HepG2 (cell line): ENCODE measurements around the gene TBC1D5. TPM values are rescaled to one million over a fixed set of nuclear protein-coding genes. Genes with fewer than 3 reads are reported as not detected.

Experiments used
- ATAC-seq: fragments of 200-7000 bp; cut with Tn5 transposase; 3 replicates; pipeline ENCODE4 v1.9.1; 2020; ENCODE audit warnings: mild to moderate bottlenecking, moderate library complexity
- BruUV-seq: library from RNA; stranded (reverse); fragments of 400-500 nt; replicated peaks from 2 replicates; lab custom pipeline; 2021; lab: Mats Ljungman, UMichigan
- CTCF ChIA-PET: fragments of 300-600 bp; formaldehyde crosslinking; extraction: SDS; loops from one replicate; lab custom pipeline; 2021; ENCODE audit warnings: low total read pairs, inconsistent platforms, low intra/inter-chr PET ratio; lab: Yijun Ruan, JAX
- POLR2A ChIA-PET: fragments of 350-600 bp; sonication (Branson Sonifier 250); formaldehyde crosslinking; loops from one replicate; lab custom pipeline; 2020; ENCODE audit warnings: antibody characterized with exemption, inconsistent platforms; lab: Yijun Ruan, JAX
- DNase-seq: peaks from one replicate; pipeline ENCODE4 v3.0.0-alpha.2; 2015; ENCODE audit warnings: low spot score
- FAIRE-seq: peaks from 3 replicates; lab custom pipeline; 2011; peaks lifted over from hg19 to GRCh38; lab: Jason Lieb, UNC
- H2AFZ ChIP-seq: one replicate; pipeline ENCODE4 v1.6.1; 2011; ENCODE audit warnings: low read length, inconsistent platforms
- H3K27ac ChIP-seq: fragments of 300-600 bp; 3 replicates; pipeline ENCODE4 v1.8.0; 2011; ENCODE audit warnings: mixed run types, mild to moderate bottlenecking, mixed read lengths, low read length, inconsistent platforms; ENCODE audit not compliant: insufficient read depth; ENCODE audit errors: extremely low read length
- H3K27me3 ChIP-seq, 2 experiments: fragments of 200-600 bp in 1 of 2; 2 replicates in 1 of 2; 3 replicates in 1 of 2; pipeline versions ENCODE4 v1.6.0 to v1.8.0; 2011; ENCODE audit warnings: low read length in 2 of 2, mild to moderate bottlenecking in 2 of 2, moderate library complexity in 2 of 2, inconsistent platforms in 1 of 2; ENCODE audit not compliant: insufficient read depth in 2 of 2, control insufficient read depth in 1 of 2
- H3K36me3 ChIP-seq, 2 experiments: fragments of 200-600 bp in 1 of 2; replicated peaks in 1 of 2; 2 replicates in 1 of 2; 3 replicates in 1 of 2; pipeline versions ENCODE4 v1.5.1 to v1.8.0; 2011; ENCODE audit warnings: low read length in 2 of 2, inconsistent platforms in 1 of 2; ENCODE audit not compliant: insufficient read depth in 2 of 2, control insufficient read depth in 1 of 2
- H3K4me1 ChIP-seq: 2 replicates; pipeline ENCODE4 v1.5.1; 2012; ENCODE audit warnings: low read length, inconsistent platforms; ENCODE audit not compliant: insufficient read depth
- H3K4me2 ChIP-seq: 2 replicates; pipeline ENCODE4 v1.6.0; 2011; ENCODE audit warnings: low read depth, low read length, inconsistent platforms
- H3K4me3 ChIP-seq, 3 experiments: fragments of 200-600 bp in 1 of 3; sonication (generic), shearing (Covaris generic) in 1 of 3; replicated peaks in 1 of 3; 2 replicates each; pipeline ENCODE4 v1.5.1; 2011 to 2016; ENCODE audit warnings: low read length in 3 of 3, inconsistent platforms in 2 of 3, low read depth in 2 of 3, mild to moderate bottlenecking in 2 of 3, control low read depth in 1 of 3, mixed read lengths in 1 of 3; ENCODE audit not compliant: insufficient read depth in 1 of 3
- H3K79me2 ChIP-seq: one replicate; pipeline ENCODE4 v1.6.1; 2011; ENCODE audit warnings: low read length, inconsistent platforms; ENCODE audit not compliant: insufficient read depth
- H3K9ac ChIP-seq: 2 replicates; pipeline ENCODE4 v1.6.0; 2011; ENCODE audit warnings: mild to moderate bottlenecking, low read depth, low read length, inconsistent platforms; ENCODE audit not compliant: insufficient read depth
- H3K9me3 ChIP-seq: 2 replicates; pipeline ENCODE4 v1.5.1; 2012; ENCODE audit warnings: mild to moderate bottlenecking, low read length
- H4K20me1 ChIP-seq: 2 replicates; pipeline ENCODE4 v1.6.0; 2011; ENCODE audit warnings: inconsistent platforms, mild to moderate bottlenecking, low read length, moderate library complexity; ENCODE audit not compliant: insufficient read depth
- CBFB ChIP-seq: sonication (generic); formaldehyde crosslinking; IDR thresholded peaks from 2 replicates; pipeline ENCODE4 v1.4.0; 2020; ENCODE audit warnings: missing genetic modification reagents
- DNMT3B ChIP-seq: conservative IDR thresholded peaks from 2 replicates; pipeline ENCODE4 v1.6.1; 2016; ENCODE audit warnings: missing biosample characterization, control low read depth
- HOXA3 ChIP-seq: sonication (generic); formaldehyde crosslinking; IDR thresholded peaks from 2 replicates; pipeline ENCODE4 v1.5.0; 2020; ENCODE audit warnings: missing genetic modification reagents
- ZNF343 ChIP-seq: sonication (generic); formaldehyde crosslinking; IDR thresholded peaks from 2 replicates; pipeline ENCODE4 v1.4.0; 2020; ENCODE audit warnings: mild to moderate bottlenecking, missing genetic modification reagents
- ZNF546 ChIP-seq: sonication (generic); formaldehyde crosslinking; conservative IDR thresholded peaks from 2 replicates; pipeline ENCODE4 v1.8.1; 2023; ENCODE audit warnings: mild to moderate bottlenecking, missing genetic modification reagents
- ZNF674 ChIP-seq: sonication (generic); formaldehyde crosslinking; IDR thresholded peaks from 2 replicates; pipeline ENCODE4 v1.5.0; 2020; ENCODE audit warnings: low read depth, mild to moderate bottlenecking, missing genetic modification reagents
- ZNF720 ChIP-seq: sonication (generic); formaldehyde crosslinking; IDR thresholded peaks from 2 replicates; pipeline ENCODE4 v1.4.0; 2020; ENCODE audit warnings: missing genetic modification reagents
- WGBS: methylation state at CpG from one replicate; pipeline ENCODE4 v1.1.6; 2017; ENCODE audit warnings: low lambda C conversion rate; 5-methylcytosine and 5-hydroxymethylcytosine counted together
- in situ Hi-C: cut with HindIII; loops from 2 replicates; pipeline ENCODE4 v1.10.0; 2017; ENCODE audit warnings: low pct_unique_long_range_greater_than_20kb; ENCODE audit not compliant: extremely low pct_ligation_motif_present
- intact Hi-C: fragments of 100-400 bp; cut with micrococcal nuclease; formaldehyde crosslinking; loops from one replicate; pipeline ENCODE4 v1.10.0; 2022; ENCODE audit not compliant: unreplicated experiment
- polyA plus RNA-seq, 8 experiments: library from polyadenylated mRNA; depleted of rRNA in 3 of 8; stranded (reverse) in 7 of 8; unstranded in 1 of 8; fragments of >200 nt; fragmentation: Illumina TruSeq in 4 of 8; extraction: Trizol in 4 of 8; gene quantifications; 2 replicates each; pipeline versions ENCODE4 v1.2.1 to v1.2.3, GENCODE V29; 2011 to 2016; ENCODE audit warnings: low read depth in 4 of 8, missing spikeins in 1 of 8, mixed read lengths in 1 of 8; ENCODE audit not compliant: insufficient read depth in 1 of 8
- total RNA-seq, 5 experiments: library from RNA; depleted of rRNA; stranded (reverse); fragments of >200 nt; fragmentation: Illumina TruSeq; extraction: Trizol; gene quantifications; 2 replicates each; pipeline ENCODE4 v1.2.3, GENCODE V29; 2016; ENCODE audit warnings: low read depth in 1 of 5
- TF ChIP-seq, protein P1 (sequence below): sonication (generic); formaldehyde crosslinking; IDR thresholded peaks from 2 replicates; pipeline ENCODE4 v1.8.0; 2023; ENCODE audit warnings: mild to moderate bottlenecking, missing genetic modification reagents
- TF ChIP-seq, protein P2 (sequence below): sonication (generic); formaldehyde crosslinking; IDR thresholded peaks from 2 replicates; pipeline ENCODE4 v1.8.1; 2023; ENCODE audit warnings: mild to moderate bottlenecking, inconsistent platforms, moderate library complexity, missing genetic modification reagents, borderline replicate concordance
- TF ChIP-seq, protein P3 (sequence below): sonication (generic); formaldehyde crosslinking; IDR thresholded peaks from 2 replicates; pipeline ENCODE4 v1.4.0; 2020; ENCODE audit warnings: mild to moderate bottlenecking, missing genetic modification reagents
- TF ChIP-seq, protein P4 (sequence below): sonication (generic); formaldehyde crosslinking; IDR thresholded peaks from 2 replicates; pipeline ENCODE4 v1.4.0; 2020; ENCODE audit warnings: mild to moderate bottlenecking, missing genetic modification reagents
- TF ChIP-seq, protein P5 (sequence below), 2 experiments: sonication (generic) in 1 of 2; formaldehyde crosslinking in 1 of 2; IDR thresholded peaks; 2 replicates each; pipeline versions ENCODE4 v1.5.1 to v1.6.1; 2011 to 2020; ENCODE audit warnings: borderline replicate concordance in 1 of 2, low read depth in 1 of 2, low read length in 1 of 2, mild to moderate bottlenecking in 1 of 2, missing genetic modification reagents in 1 of 2, moderate library complexity in 1 of 2

TBC1D5 gene
- total and polyA plus RNA-seq, 2 of the 13 experiments (the other 11 are each of a cell fraction or from before 2014, with no cell fraction given): 19.2 to 33.3 TPM

DNA sequence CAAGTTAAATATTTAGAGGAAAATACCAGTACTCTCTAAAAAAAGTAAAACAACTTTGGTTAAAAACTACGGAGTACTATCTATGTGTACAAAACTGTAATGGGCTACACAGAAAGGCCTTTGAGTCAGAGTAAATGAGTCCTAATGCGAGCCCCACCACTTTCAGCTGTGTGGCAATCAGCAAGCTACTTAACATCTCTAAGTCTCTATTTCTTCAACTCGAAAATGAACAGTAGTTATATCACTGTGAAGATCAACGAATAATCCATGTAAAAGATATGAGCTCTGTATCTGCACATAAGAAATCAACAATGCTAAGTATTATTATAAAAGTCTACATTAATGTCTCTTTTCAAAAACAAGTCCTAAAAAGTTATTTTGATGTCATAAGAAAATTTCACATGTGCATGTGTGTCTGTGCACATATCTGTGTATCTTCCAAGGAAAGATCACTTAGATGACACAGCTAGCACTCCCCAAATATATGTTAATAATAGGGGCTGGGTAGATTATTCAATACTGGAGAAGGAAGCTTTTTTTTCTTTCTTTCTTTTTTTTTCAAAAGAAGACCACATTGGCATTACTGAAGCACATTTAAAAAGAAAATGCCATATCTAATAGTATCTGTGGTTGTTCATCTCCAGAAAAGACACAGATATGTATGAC, 58.8 kb downstream of the TBC1D5 start:
- in situ Hi-C loops: no loop called here
- intact Hi-C loops: no loop called here
- Histone ChIP-seq H3K36me3 (peaks cover 0 to 2% of the 10 kb centered on the region in 2 experiments; a peak in 2 of 5 replicates), H3K4me3 (no peak overlapping the region), H2AFZ (no peak overlapping the region), H3K27me3 (no peaks in the 10 kb centered on the region), H3K9ac (no peak overlapping the region), H3K79me2 (peaks cover 2% of the 10 kb centered on the region), H3K27ac (no peak overlapping the region), H4K20me1 (peaks cover 10% of the 10 kb centered on the region; the same call in 1 of the 2 replicates), H3K9me3 (no peaks in the 10 kb centered on the region), H3K4me2 (no peak overlapping the region), H3K4me1 (no peaks in the 10 kb centered on the region)
- ATAC-seq: no peak
- FAIRE-seq: no peak
- no TSS peak for BruUV-seq
- CTCF ChIA-PET: no interaction called here
- POLR2A ChIA-PET: no interaction called here
- whole genome bisulfite sequencing: 95% methylated on average over 4 of the region's 4 CpGs
- no peak for DNase-seq
- TF ChIP-seq ZNF546: no peak
- TF ChIP-seq ZNF674 (CRISPR knock-in tag): no peak
- TF ChIP-seq, protein P1, sequence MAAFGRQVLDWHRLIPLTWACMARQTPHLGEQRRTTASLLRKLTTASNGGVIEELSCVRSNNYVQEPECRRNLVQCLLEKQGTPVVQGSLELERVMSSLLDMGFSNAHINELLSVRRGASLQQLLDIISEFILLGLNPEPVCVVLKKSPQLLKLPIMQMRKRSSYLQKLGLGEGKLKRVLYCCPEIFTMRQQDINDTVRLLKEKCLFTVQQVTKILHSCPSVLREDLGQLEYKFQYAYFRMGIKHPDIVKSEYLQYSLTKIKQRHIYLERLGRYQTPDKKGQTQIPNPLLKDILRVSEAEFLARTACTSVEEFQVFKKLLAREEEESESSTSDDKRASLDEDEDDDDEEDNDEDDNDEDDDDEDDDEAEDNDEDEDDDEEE (CRISPR knock-in tag): no peak
- TF ChIP-seq, protein P2, sequence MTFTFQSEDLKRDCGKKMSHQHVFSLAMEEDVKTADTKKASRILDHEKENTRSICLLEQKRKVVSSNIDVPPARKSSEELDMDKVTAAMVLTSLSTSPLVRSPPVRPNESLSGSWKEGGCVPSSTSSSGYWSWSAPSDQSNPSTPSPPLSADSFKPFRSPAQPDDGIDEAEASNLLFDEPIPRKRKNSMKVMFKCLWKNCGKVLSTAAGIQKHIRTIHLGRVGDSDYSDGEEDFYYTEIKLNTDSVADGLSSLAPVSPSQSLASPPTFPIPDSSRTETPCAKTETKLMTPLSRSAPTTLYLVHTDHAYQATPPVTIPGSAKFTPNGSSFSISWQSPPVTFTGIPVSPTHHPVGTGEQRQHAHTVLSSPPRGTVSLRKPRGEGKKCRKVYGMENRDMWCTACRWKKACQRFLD (CRISPR knock-in tag): no peak
- no peak for TF ChIP-seq CBFB (CRISPR knock-in tag)
- TF ChIP-seq HOXA3: no peak
- TF ChIP-seq, protein P3, sequence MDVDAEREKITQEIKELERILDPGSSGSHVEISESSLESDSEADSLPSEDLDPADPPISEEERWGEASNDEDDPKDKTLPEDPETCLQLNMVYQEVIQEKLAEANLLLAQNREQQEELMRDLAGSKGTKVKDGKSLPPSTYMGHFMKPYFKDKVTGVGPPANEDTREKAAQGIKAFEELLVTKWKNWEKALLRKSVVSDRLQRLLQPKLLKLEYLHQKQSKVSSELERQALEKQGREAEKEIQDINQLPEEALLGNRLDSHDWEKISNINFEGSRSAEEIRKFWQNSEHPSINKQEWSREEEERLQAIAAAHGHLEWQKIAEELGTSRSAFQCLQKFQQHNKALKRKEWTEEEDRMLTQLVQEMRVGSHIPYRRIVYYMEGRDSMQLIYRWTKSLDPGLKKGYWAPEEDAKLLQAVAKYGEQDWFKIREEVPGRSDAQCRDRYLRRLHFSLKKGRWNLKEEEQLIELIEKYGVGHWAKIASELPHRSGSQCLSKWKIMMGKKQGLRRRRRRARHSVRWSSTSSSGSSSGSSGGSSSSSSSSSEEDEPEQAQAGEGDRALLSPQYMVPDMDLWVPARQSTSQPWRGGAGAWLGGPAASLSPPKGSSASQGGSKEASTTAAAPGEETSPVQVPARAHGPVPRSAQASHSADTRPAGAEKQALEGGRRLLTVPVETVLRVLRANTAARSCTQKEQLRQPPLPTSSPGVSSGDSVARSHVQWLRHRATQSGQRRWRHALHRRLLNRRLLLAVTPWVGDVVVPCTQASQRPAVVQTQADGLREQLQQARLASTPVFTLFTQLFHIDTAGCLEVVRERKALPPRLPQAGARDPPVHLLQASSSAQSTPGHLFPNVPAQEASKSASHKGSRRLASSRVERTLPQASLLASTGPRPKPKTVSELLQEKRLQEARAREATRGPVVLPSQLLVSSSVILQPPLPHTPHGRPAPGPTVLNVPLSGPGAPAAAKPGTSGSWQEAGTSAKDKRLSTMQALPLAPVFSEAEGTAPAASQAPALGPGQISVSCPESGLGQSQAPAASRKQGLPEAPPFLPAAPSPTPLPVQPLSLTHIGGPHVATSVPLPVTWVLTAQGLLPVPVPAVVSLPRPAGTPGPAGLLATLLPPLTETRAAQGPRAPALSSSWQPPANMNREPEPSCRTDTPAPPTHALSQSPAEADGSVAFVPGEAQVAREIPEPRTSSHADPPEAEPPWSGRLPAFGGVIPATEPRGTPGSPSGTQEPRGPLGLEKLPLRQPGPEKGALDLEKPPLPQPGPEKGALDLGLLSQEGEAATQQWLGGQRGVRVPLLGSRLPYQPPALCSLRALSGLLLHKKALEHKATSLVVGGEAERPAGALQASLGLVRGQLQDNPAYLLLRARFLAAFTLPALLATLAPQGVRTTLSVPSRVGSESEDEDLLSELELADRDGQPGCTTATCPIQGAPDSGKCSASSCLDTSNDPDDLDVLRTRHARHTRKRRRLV (CRISPR knock-in tag): no peak
- no peak for TF ChIP-seq ZNF720 (CRISPR knock-in tag)
- TF ChIP-seq, protein P4, sequence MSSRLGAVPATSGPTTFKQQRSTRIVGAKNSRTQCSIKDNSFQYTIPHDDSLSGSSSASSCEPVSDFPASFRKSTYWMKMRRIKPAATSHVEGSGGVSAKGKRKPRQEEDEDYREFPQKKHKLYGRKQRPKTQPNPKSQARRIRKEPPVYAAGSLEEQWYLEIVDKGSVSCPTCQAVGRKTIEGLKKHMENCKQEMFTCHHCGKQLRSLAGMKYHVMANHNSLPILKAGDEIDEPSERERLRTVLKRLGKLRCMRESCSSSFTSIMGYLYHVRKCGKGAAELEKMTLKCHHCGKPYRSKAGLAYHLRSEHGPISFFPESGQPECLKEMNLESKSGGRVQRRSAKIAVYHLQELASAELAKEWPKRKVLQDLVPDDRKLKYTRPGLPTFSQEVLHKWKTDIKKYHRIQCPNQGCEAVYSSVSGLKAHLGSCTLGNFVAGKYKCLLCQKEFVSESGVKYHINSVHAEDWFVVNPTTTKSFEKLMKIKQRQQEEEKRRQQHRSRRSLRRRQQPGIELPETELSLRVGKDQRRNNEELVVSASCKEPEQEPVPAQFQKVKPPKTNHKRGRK: no peak
- TF ChIP-seq, protein P5, sequence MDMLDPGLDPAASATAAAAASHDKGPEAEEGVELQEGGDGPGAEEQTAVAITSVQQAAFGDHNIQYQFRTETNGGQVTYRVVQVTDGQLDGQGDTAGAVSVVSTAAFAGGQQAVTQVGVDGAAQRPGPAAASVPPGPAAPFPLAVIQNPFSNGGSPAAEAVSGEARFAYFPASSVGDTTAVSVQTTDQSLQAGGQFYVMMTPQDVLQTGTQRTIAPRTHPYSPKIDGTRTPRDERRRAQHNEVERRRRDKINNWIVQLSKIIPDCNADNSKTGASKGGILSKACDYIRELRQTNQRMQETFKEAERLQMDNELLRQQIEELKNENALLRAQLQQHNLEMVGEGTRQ (IDR thresholded peaks at IDR 0.05; ENCODE audit: low read depth, low read length): no peak
- TF ChIP-seq, protein P5 (CRISPR knock-in tag; IDR thresholded peaks at IDR 0.05; ENCODE audit: borderline replicate concordance): no peak
- TF ChIP-seq DNMT3B: no peak
- no peak for TF ChIP-seq ZNF343
